Natural killer cell (primary cell): ENCODE results near the gene PTPN14. TPM values are rescaled to one million over a fixed set of nuclear protein-coding genes. Genes with fewer than 3 reads are reported as not detected.

Experiments used
- ATAC-seq, 3 donors: fragments of 150-1000 bp in 2 of 3; fragments of 200-7000 bp in 1 of 3; cut with Tn5 transposase; 1 replicate in 1 of 3; 2 replicates in 2 of 3; pipeline ENCODE4 v1.10.0; 2021; ENCODE audit warnings: mild to moderate bottlenecking in 2 of 3, moderate library complexity in 2 of 3
- DNase-seq, 2 donors: peaks; one replicate each; pipeline versions ENCODE4 v3.0.0 to v3.0.0-alpha.2; 2013 to 2021; ENCODE audit warnings: mixed read lengths in 1 of 2
- H3K27ac ChIP-seq: one replicate; pipeline ENCODE4 v1.5.1; 2013; ENCODE audit warnings: mild to moderate bottlenecking, low read length
- H3K27me3 ChIP-seq: one replicate; pipeline ENCODE4 v1.6.1; 2013; ENCODE audit warnings: low read length; ENCODE audit not compliant: control insufficient read depth, insufficient read depth
- H3K36me3 ChIP-seq: one replicate; pipeline ENCODE4 v1.6.1; 2013; ENCODE audit warnings: low read length; ENCODE audit not compliant: control insufficient read depth, insufficient read depth
- H3K4me1 ChIP-seq: one replicate; pipeline ENCODE4 v1.6.1; 2013; ENCODE audit warnings: low read length; ENCODE audit not compliant: control insufficient read depth, insufficient read depth
- H3K4me3 ChIP-seq: one replicate; pipeline ENCODE4 v1.5.1; 2013; ENCODE audit warnings: low read length
- H3K9me3 ChIP-seq: one replicate; pipeline ENCODE4 v1.6.1; 2013; ENCODE audit warnings: low read length; ENCODE audit not compliant: control insufficient read depth, insufficient read depth
- H3K27ac Mint-ChIP-seq, 2 donors: one replicate each; pipeline ENCODE4 v1.8.0; 2022; ENCODE audit warnings: mild to moderate bottlenecking in 2 of 2, mixed read lengths in 2 of 2, moderate library complexity in 1 of 2
- H3K27me3 Mint-ChIP-seq, 2 donors: one replicate each; pipeline ENCODE4 v1.8.0; 2022; ENCODE audit warnings: low read depth in 2 of 2, mixed read lengths in 2 of 2
- H3K36me3 Mint-ChIP-seq: one replicate; pipeline ENCODE4 v1.8.0; 2022; ENCODE audit warnings: mixed read lengths
- H3K4me1 Mint-ChIP-seq, 2 donors: one replicate each; pipeline ENCODE4 v1.8.0; 2022; ENCODE audit warnings: mixed read lengths in 2 of 2
- H3K4me3 Mint-ChIP-seq: one replicate; pipeline ENCODE4 v1.8.0; 2022; ENCODE audit warnings: mild to moderate bottlenecking, moderate library complexity, mixed read lengths
- H3K9me3 Mint-ChIP-seq, 2 donors: one replicate each; pipeline ENCODE4 v1.8.0; 2022; ENCODE audit warnings: mixed read lengths in 2 of 2
- WGBS: methylation state at CpG from one replicate; pipeline ENCODE4 v1.1.7; 2013; ENCODE audit warnings: missing lambda C conversion rate; ENCODE audit not compliant: insufficient coverage; 5-methylcytosine and 5-hydroxymethylcytosine counted together
- intact Hi-C: fragments of 100-400 bp; cut with micrococcal nuclease; formaldehyde crosslinking; loops from one replicate; pipeline ENCODE4 v1.14.2; 2022
- total RNA-seq, 4 donors: library from RNA; stranded (reverse); fragments of 120-200 nt in 1 of 4; gene quantifications; one replicate each; pipeline versions ENCODE4 v1.2.3 to v1.2.4, GENCODE V29; 2013 to 2022
- TF ChIP-seq, protein P1 (sequence below): fragments of 200-600 bp; IDR thresholded peaks from one replicate; pipeline ENCODE4 v1.8.0; 2022; ENCODE audit warnings: antibody characterized with exemption

PTPN14 gene
- total RNA-seq, 3 donors from 2014 or later (not counting 1 experiment from before 2014, with no cell fraction given): 0.02 TPM; not detected in 2

DNA sequence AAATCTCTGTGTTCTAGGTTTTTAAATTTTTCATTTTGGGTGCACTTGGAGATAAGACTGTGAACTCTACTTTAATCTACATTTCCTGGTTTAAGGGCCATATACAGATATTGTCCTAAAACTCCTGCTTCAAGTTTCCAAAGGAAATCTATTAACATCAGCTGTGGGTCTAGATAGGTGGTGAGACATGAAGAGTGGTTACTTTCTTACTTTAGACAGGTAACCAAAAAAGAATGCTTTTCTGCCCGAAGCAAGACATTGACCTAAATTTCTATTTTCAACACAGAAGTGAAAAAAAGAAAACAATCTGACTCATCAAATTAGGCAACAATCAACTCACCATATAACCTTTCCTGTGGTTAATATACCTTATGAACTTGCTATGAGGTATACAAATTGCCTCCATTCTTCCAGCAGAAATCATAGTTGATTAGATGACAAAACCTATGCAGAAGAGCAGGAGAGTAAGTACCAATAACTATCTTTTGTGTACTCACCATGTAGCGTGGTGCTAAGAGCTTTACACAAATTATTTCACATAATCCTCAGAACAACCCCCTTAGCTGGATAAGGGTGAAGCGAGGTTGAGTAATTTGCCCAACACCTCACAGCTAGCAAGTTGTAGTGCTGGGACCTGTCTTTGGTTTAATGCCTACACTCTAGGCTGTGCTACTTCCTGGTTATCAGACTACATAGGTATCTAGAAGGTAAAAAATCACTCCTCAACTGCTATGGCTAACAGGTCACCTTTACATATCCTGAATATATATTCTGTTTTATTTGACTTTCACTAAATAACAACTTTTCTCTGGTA, 23.4 kb upstream of the PTPN14 start:
- H3K36me3 Mint-ChIP-seq: peaks cover 13% of the 10 kb centered on the region
- DNase-seq (no peak), ATAC-seq (no peak)
- no CpG with 5 or more reads among the region's 3 CpGs for WGBS
- H3K27me3 Mint-ChIP-seq: no peaks in the 10 kb centered on the region
- H3K36me3 ChIP-seq: no peaks in the 10 kb centered on the region
- no peak overlapping the region for H3K27ac ChIP-seq
- TF ChIP-seq, protein P1, sequence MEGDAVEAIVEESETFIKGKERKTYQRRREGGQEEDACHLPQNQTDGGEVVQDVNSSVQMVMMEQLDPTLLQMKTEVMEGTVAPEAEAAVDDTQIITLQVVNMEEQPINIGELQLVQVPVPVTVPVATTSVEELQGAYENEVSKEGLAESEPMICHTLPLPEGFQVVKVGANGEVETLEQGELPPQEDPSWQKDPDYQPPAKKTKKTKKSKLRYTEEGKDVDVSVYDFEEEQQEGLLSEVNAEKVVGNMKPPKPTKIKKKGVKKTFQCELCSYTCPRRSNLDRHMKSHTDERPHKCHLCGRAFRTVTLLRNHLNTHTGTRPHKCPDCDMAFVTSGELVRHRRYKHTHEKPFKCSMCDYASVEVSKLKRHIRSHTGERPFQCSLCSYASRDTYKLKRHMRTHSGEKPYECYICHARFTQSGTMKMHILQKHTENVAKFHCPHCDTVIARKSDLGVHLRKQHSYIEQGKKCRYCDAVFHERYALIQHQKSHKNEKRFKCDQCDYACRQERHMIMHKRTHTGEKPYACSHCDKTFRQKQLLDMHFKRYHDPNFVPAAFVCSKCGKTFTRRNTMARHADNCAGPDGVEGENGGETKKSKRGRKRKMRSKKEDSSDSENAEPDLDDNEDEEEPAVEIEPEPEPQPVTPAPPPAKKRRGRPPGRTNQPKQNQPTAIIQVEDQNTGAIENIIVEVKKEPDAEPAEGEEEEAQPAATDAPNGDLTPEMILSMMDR: no peak
- H3K9me3 ChIP-seq: peaks cover 15% of the 10 kb centered on the region
- no peak overlapping the region for H3K27ac Mint-ChIP-seq
- no peaks in the 10 kb centered on the region for H3K27me3 ChIP-seq
- H3K9me3 Mint-ChIP-seq: peaks cover 5 to 9% of the 10 kb centered on the region in 2 donors
- no peak overlapping the region for H3K4me3 ChIP-seq
- no peaks in the 10 kb centered on the region for H3K4me1 Mint-ChIP-seq
- no peak overlapping the region for H3K4me3 Mint-ChIP-seq
- no peaks in the 10 kb centered on the region for H3K4me1 ChIP-seq
- intact Hi-C loops: no loop called here

DNA sequence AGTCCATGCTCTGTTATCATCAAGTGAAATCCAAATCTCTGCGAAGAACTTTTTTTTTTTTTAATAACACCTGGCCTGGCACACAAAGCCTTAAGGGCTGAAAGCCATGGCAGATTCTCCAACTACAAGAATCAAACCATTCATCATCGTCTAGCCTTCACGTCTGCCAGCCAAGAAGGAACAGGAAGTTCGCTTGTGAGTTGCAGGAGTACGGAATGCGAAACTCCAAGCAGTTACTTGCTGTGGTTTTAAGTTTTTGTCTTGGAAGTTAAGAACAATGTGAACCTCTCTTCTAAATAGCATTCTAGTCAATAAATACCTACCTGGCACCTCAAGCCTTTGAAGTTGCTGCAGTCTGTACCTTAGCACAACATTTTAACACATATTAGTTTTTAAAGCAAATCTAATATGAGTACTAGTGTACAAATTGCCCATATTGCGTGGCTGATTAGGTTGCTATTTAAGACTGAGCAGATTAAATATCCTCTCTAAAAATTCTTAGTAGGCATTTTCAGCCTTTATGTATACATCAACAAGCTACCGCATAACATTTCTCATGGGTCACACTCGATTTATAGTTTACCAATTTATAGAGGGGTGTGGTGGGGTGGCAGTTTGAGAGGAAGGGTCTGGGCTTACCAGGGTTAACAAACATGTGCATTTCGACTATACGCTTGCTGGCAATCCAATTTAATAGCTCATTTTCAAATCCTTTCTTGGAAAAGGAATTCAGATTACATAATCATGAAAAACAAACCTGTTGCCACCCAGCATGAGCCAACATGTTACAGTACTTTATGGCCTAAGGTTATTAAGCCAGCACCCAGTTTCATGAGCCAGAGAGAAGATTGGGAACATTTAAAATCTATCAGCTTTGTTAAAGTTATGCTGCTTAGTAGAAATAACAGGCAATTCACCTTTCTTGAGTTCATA, 22.2 kb upstream of the PTPN14 start:
- ATAC-seq: no peak
- Mint-ChIP-seq H3K36me3 (peaks cover 13% of the 10 kb centered on the region), H3K27me3 (peaks cover 0 to 7% of the 10 kb centered on the region in 2 donors), H3K4me3 (no peak overlapping the region), H3K27ac (no peak overlapping the region), H3K9me3 (peaks cover 5 to 9% of the 10 kb centered on the region in 2 donors), H3K4me1 (no peaks in the 10 kb centered on the region)
- Histone ChIP-seq H3K27ac (no peak overlapping the region), H3K27me3 (no peaks in the 10 kb centered on the region), H3K4me1 (no peaks in the 10 kb centered on the region), H3K4me3 (no peak overlapping the region), H3K9me3 (peaks cover 15% of the 10 kb centered on the region), H3K36me3 (no peaks in the 10 kb centered on the region)
- 76% methylated on average over 6 of the region's 11 CpGs for WGBS
- intact Hi-C loops: no loop called here
- TF ChIP-seq, protein P1: no peak
- no peak for DNase-seq

DNA sequence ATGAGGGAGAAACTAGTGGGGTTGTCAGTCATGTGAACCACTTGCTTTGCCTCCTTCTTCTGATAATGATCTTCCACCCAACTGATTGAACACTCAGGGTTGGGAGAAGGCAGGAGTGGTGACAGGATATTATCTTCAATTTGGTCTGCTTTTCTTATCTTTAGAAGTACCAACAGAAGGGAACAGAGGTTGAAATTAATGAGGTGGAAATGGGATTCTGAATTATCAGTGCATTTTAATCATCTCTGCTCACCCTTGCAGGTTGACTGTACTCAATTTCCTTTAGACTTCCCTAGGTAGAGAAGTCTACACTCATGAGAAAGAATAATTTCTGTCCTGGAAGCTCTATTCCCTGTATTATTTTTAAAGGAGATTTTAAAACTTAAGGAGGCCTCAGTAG, 19.9 kb upstream of the PTPN14 start:
- Mint-ChIP-seq H3K4me1 (no peaks in the 10 kb centered on the region), H3K27me3 (peaks cover 0 to 10% of the 10 kb centered on the region in 2 donors), H3K27ac (no peak overlapping the region), H3K4me3 (no peak overlapping the region), H3K36me3 (peaks cover 6% of the 10 kb centered on the region), H3K9me3 (peaks cover 3 to 6% of the 10 kb centered on the region in 2 donors)
- Histone ChIP-seq H3K4me3 (no peak overlapping the region), H3K36me3 (no peaks in the 10 kb centered on the region), H3K27me3 (no peaks in the 10 kb centered on the region), H3K27ac (no peak overlapping the region), H3K4me1 (no peaks in the 10 kb centered on the region), H3K9me3 (peaks cover 7% of the 10 kb centered on the region)
- ATAC-seq (no peak), DNase-seq (no peak)
- intact Hi-C loops: no loop called here
- TF ChIP-seq, protein P1: no peak
